PFSK-1 (cell line): ENCODE measurements around the gene DLST.

Experiments
- FOXP2 ChIP-seq: optimal IDR thresholded peaks from 2 replicates; pipeline ENCODE3; 2011; ENCODE audit warnings: borderline replicate concordance, control low read depth, inconsistent platforms; ENCODE audit not compliant: insufficient read depth; ENCODE audit errors: extremely low read length, extremely low read depth
- POLR2AphosphoS5 ChIP-seq: IDR thresholded peaks from 2 replicates; pipeline ENCODE4 v1.6.1; 2012; ENCODE audit warnings: low read depth, mild to moderate bottlenecking, control low read depth, low read length, moderate library complexity
- SIN3A ChIP-seq: IDR thresholded peaks from 2 replicates; pipeline ENCODE4 v1.6.1; 2012; ENCODE audit warnings: mild to moderate bottlenecking, low read length, moderate library complexity, borderline replicate concordance; ENCODE audit not compliant: insufficient read depth
- TAF1 ChIP-seq: IDR thresholded peaks from 2 replicates; pipeline ENCODE4 v1.6.1; 2012; ENCODE audit warnings: low read length, control low read depth, borderline replicate concordance; ENCODE audit not compliant: insufficient read depth
- TF ChIP-seq, protein P1 (sequence below), 2 experiments: IDR thresholded peaks; 2 replicates each; pipeline versions ENCODE4 v1.6.1 to v1.8.0; 2011 to 2012; ENCODE audit warnings: low read depth in 2 of 2, low read length in 2 of 2, control low read depth in 1 of 2, inconsistent platforms in 1 of 2, mild to moderate bottlenecking in 1 of 2, moderate library complexity in 1 of 2; ENCODE audit not compliant: insufficient read depth in 1 of 2

DLST gene

DNA sequence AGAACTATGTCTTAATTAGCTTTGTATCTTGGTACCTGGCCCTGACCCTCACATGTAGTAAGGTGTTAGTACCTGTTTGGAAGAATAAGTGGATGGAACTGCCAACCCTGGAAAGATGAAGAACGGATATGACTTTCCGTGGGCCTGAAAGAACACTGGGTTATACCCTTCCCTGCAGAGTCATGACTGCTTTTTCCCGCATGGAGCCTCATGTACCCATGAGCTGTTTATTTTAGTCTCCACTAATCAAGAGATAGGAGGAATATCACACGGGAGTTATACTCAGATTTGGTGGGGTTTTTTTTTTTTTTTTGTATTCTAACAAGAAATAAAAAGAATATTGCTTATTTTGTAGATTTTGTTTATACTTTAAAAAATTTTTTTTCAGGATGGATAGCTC, 15.9 kb downstream of the DLST start:
- no peak for TF ChIP-seq FOXP2
- TF ChIP-seq, protein P1, sequence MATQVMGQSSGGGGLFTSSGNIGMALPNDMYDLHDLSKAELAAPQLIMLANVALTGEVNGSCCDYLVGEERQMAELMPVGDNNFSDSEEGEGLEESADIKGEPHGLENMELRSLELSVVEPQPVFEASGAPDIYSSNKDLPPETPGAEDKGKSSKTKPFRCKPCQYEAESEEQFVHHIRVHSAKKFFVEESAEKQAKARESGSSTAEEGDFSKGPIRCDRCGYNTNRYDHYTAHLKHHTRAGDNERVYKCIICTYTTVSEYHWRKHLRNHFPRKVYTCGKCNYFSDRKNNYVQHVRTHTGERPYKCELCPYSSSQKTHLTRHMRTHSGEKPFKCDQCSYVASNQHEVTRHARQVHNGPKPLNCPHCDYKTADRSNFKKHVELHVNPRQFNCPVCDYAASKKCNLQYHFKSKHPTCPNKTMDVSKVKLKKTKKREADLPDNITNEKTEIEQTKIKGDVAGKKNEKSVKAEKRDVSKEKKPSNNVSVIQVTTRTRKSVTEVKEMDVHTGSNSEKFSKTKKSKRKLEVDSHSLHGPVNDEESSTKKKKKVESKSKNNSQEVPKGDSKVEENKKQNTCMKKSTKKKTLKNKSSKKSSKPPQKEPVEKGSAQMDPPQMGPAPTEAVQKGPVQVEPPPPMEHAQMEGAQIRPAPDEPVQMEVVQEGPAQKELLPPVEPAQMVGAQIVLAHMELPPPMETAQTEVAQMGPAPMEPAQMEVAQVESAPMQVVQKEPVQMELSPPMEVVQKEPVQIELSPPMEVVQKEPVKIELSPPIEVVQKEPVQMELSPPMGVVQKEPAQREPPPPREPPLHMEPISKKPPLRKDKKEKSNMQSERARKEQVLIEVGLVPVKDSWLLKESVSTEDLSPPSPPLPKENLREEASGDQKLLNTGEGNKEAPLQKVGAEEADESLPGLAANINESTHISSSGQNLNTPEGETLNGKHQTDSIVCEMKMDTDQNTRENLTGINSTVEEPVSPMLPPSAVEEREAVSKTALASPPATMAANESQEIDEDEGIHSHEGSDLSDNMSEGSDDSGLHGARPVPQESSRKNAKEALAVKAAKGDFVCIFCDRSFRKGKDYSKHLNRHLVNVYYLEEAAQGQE (IDR thresholded peaks at IDR 0.05; ENCODE audit: insufficient read depth in 1 of 2, low read depth in 2 of 2, low read length in 2 of 2), result no peak
- TF ChIP-seq SIN3A, result no peak
- no peak for TF ChIP-seq POLR2AphosphoS5
- TF ChIP-seq TAF1, result no peak

DNA sequence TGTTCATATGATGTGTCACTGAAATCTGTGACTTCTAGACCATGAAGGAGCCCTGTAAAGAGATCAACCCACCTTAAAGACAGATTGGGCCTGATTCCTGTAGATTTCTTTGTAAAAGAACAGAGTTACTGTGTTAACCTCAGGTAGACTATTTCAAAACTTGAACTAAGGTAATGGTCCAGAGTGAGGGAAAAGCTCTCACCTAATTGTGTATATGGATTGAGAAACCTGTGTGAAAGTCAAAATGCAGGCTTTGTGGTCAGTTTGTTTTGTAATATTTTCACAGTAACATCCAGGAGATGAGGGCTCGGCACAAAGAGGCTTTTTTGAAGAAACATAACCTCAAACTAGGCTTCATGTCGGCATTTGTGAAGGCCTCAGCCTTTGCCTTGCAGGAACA, 16.4 kb downstream of the DLST start:
- TF ChIP-seq FOXP2 (no peak), SIN3A (no peak), POLR2AphosphoS5 (no peak), TAF1 (no peak)
- TF ChIP-seq, protein P1 (IDR thresholded peaks at IDR 0.05; ENCODE audit: insufficient read depth in 1 of 2, low read depth in 2 of 2, low read length in 2 of 2), result no peak

DNA sequence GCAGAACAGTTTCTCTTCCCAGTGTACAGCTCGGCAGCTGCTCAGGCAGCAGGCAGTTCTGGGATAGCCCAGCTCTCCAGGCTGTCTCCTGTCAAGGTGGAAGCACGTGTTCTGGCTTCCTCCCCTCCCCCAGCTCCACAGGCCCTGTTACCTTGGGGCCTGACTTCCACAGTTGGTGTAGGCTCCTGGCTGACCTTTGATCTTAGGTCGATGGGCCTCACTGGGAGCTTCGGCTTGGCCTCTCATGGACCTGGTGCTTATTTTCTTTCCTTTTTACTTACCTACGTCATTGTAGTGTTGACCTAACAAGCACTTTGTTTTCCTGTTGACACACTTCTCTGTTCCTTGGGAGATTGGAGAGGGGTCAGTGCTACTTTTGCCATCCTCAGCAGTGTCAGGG, 17.0 kb downstream of the DLST start:
- TF ChIP-seq, protein P1 (IDR thresholded peaks at IDR 0.05; ENCODE audit: insufficient read depth in 1 of 2, low read depth in 2 of 2, low read length in 2 of 2), result no peak
- TF ChIP-seq SIN3A (no peak), POLR2AphosphoS5 (no peak), TAF1 (no peak), FOXP2 (no peak)

- TF ChIP-seq TAF1 (no peak), FOXP2 (no peak), POLR2AphosphoS5 (no peak), SIN3A (no peak)
- TF ChIP-seq, protein P1 (IDR thresholded peaks at IDR 0.05; ENCODE audit: insufficient read depth in 1 of 2, low read depth in 2 of 2, low read length in 2 of 2), result no peak
These were observed 21.4 kb downstream of the DLST start for GRCh38 chr14:74902941-74903705.
